ENCODE results near the gene KCNN3. TPM values are rescaled to one million over a fixed set of nuclear protein-coding genes. Genes with fewer than 3 reads are reported as not detected.

The KCNN3 gene
- total RNA-seq = 10 to 100 TPM in 3 of 4 donors, 1 to 10 TPM in 1; 5.0 to 30.0 (median 20.8) TPM

DNA sequence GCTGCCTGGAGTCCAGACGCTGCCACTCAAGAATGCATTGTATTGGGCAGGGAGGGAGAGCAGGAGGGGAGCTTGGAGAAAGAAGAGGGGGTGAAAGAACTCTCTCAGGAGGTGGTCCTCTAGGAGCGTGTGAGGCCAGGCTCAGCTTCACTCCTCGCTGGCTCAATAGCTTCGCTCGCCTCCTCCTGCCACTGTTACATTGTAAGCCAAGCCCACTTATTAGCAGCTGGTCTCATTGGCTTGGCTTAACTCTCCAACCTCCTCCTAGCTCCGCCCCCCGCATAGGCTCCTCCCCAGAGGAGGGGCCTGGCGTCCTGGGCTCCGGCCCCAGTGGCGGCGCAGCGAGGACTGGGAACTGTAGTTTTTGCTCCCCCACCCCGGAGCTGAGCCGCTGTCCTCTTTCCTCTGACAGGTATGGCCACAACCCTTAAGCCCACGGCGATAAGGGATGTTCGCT, at the start of gene KCNN3:
Gene KCNN3, minus strand, starts transcription at position 167 of the 457 bp plus-strand sequence. CDS start 317 bp downstream, outside the sequence.
- Histone ChIP-seq H3K27me3 (no peaks in the 10 kb centered on the region), H3K36me3 (no peaks in the 10 kb centered on the region), H3K27ac (peak within 1 kb of the TSS; percentile 91 to 99 (median 96)), H3K4me3 (peak within 1 kb of the TSS; percentile 52 to 71 (median 66)), H3K9me3 (no peaks in the 10 kb centered on the region), H3K4me1 (peaks cover 32 to 41% of the 10 kb centered on the region in 2 donors)
- peak; percentile 92 to 96 for TF ChIP-seq POLR2A (IDR thresholded peaks at IDR 0.05)
- TF ChIP-seq, protein P1, sequence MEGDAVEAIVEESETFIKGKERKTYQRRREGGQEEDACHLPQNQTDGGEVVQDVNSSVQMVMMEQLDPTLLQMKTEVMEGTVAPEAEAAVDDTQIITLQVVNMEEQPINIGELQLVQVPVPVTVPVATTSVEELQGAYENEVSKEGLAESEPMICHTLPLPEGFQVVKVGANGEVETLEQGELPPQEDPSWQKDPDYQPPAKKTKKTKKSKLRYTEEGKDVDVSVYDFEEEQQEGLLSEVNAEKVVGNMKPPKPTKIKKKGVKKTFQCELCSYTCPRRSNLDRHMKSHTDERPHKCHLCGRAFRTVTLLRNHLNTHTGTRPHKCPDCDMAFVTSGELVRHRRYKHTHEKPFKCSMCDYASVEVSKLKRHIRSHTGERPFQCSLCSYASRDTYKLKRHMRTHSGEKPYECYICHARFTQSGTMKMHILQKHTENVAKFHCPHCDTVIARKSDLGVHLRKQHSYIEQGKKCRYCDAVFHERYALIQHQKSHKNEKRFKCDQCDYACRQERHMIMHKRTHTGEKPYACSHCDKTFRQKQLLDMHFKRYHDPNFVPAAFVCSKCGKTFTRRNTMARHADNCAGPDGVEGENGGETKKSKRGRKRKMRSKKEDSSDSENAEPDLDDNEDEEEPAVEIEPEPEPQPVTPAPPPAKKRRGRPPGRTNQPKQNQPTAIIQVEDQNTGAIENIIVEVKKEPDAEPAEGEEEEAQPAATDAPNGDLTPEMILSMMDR (IDR thresholded peaks at IDR 0.05 in 4 of 5, conservative IDR thresholded peaks at IDR 0.05 in 1 of 5) = peak in 1 of 5 experiments; percentile 7
- in situ Hi-C loops (cut with MboI; ENCODE audit: low sequenced_read_pairs in 4 of 4) (loop anchor here in 1 of 4 donors (5.0 kb wide), 1 partner anchor 78 kb away; no protein-coding TSS in a partner anchor), intact Hi-C loops (cut with DNase I; ENCODE audit: low total_unique reads) (loop anchor here (2.0 to 10.0 kb wide), 4 partner anchors 61 to 311 kb away; partner anchors contain the start of genes PMVK and UBE2Q1)
- ATAC-seq = peak; percentile 85 to 87
- peak; percentile 90 to 95 for DNase-seq

DNA sequence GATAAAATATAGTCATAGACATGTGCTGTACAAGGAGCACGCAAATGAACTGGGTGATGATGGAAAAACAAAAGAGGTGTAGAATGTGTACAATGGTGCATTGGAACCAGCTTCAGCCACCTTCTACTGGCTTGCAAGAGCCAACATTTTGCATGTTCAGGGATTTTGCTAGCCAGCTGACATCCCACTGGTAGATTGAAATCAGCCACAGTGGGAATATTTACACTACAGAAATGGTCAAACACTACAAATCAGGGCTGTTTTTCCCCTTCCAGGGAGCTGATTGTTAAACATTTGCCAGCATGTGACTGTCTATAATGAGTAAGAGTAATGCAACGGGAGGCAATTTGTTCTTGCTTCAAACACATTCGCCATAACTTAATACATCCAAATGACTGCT, 43.2 kb upstream of the KCNN3 start:
- Histone ChIP-seq H3K27me3 (no peaks in the 10 kb centered on the region), H3K27ac (no peak overlapping the region), H3K36me3 (no peaks in the 10 kb centered on the region), H3K9me3 (no peaks in the 10 kb centered on the region), H3K4me1 (peaks cover 0 to 11% of the 10 kb centered on the region in 2 donors), H3K4me3 (no peak overlapping the region)
- in situ Hi-C loops (cut with MboI; ENCODE audit: low sequenced_read_pairs in 4 of 4) (no loop called here), intact Hi-C loops (cut with DNase I; ENCODE audit: low total_unique reads) (no loop called here)
- no peak for DNase-seq
- TF ChIP-seq POLR2A (IDR thresholded peaks at IDR 0.05) = no peak
- TF ChIP-seq, protein P1 (IDR thresholded peaks at IDR 0.05 in 4 of 5, conservative IDR thresholded peaks at IDR 0.05 in 1 of 5) = no peak
- no peak for ATAC-seq

DNA sequence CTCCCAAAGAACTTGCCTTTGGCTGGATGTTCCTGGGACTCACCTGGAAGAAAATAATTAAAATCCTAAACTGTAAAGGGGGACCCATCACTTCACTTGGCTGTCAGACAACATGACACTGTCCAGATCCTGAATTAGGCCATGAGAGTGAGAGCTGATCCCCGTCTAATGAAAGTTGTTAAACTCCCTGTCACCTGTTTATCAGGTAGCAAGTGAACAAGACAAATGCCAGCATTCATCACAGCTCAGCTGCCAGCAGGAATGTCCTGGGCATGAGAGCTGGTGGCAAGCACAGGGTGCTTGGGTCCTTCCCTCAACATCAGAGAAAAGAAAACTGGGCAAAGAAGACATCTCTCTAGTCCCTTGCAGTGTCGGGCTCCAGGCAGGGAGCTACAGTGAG, 42.7 kb upstream of the KCNN3 start:
- TF ChIP-seq POLR2A (IDR thresholded peaks at IDR 0.05) = no peak
- TF ChIP-seq, protein P1 (IDR thresholded peaks at IDR 0.05 in 4 of 5, conservative IDR thresholded peaks at IDR 0.05 in 1 of 5) = no peak
- intact Hi-C loops (cut with DNase I; ENCODE audit: low total_unique reads) (no loop called here), in situ Hi-C loops (cut with MboI; ENCODE audit: low sequenced_read_pairs in 4 of 4) (no loop called here)
- peaks cover 0 to 11% of the 10 kb centered on the region in 2 donors for H3K4me1 ChIP-seq
- no peaks in the 10 kb centered on the region for H3K36me3 ChIP-seq
- no peak for ATAC-seq
- H3K4me3 ChIP-seq = no peak overlapping the region
- DNase-seq = no peak
- no peaks in the 10 kb centered on the region for H3K27me3 ChIP-seq
- no peak overlapping the region for H3K27ac ChIP-seq
- no peaks in the 10 kb centered on the region for H3K9me3 ChIP-seq

DNA sequence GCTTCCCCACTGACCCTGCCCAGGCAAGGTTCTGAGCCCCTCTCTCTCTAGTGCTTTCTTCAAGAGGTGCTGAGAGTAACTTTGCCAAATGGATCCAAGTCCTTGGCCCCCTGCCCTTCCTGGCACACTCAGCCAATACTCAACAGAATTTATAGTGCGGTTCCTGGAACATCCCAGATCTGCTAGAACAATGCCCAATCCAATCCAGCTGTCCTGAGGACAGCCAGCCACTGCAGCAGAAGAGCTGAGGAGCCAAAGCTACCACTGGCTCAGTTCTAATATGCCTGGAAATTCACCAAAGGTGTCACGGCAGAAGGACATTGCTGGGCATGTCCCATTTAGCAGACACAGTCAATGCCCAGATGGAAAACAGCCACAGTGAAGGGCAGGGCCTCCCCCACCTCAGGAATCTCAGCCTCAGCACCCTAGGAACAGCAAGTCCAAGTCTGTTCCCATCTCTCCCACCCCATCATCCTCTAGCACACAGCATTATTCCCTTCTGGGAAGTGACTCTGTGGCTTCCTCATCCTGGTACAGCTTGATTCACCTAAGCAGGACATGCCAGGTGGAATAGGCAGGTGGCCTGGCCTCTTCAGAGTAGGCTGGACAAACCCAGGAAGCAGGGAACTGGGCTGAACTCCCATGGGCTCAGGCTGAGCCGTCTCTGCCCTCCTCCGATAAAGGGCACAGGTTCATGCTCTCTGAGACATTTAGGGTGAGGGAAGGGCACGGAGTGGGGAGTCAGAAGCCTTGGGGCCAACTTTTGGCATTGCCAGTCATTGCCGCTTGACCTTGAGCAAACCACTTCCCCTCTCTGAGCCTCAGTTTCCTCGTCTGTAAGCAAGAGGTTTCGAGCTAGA, 41.8 kb upstream of the KCNN3 start:
- DNase-seq (no peak), ATAC-seq (no peak)
- Histone ChIP-seq H3K36me3 (no peaks in the 10 kb centered on the region), H3K4me3 (no peak overlapping the region), H3K9me3 (no peaks in the 10 kb centered on the region), H3K27me3 (no peaks in the 10 kb centered on the region), H3K27ac (peak overlapping the region in 1 of 4 donors; percentile 19), H3K4me1 (peaks cover 0 to 11% of the 10 kb centered on the region in 2 donors)
- in situ Hi-C loops (cut with MboI; ENCODE audit: low sequenced_read_pairs in 4 of 4) = no loop called here
- TF ChIP-seq, protein P1 (IDR thresholded peaks at IDR 0.05 in 4 of 5, conservative IDR thresholded peaks at IDR 0.05 in 1 of 5) = no peak
- no peak for TF ChIP-seq POLR2A (IDR thresholded peaks at IDR 0.05)
- intact Hi-C loops (cut with DNase I; ENCODE audit: low total_unique reads) = no loop called here
